HCT116 (cell line): ENCODE data around the gene TMEM187. TPM values are rescaled to one million over a fixed set of nuclear protein-coding genes. Genes with fewer than 3 reads are reported as not detected.

ENCODE experiments used
- ATAC-seq: fragments of 200-7000 bp; cut with Tn5 transposase; 2 replicates; pipeline ENCODE4 v1.9.1; 2020; ENCODE audit warnings: mild to moderate bottlenecking, moderate library complexity
- BruUV-seq: library from RNA; stranded (reverse); fragments of 400-500 nt; replicated peaks from 2 replicates; lab custom pipeline; 2021; lab: Mats Ljungman, UMichigan
- CTCF ChIA-PET: fragments of 300-600 bp; sonication (Branson Sonifier 250); formaldehyde crosslinking; loops from one replicate; lab custom pipeline; 2021; ENCODE audit warnings: antibody characterized with exemption; lab: Charles Lee
- POLR2A ChIA-PET: fragments of 300-600, 350-600 bp; sonication (Branson Sonifier 250); formaldehyde crosslinking; loops from one replicate; lab custom pipeline; 2021; ENCODE audit warnings: antibody characterized with exemption; lab: Charles Lee
- RAD21 ChIA-PET, 2 experiments: fragments of 300-600 bp; sonication (Branson Sonifier 250); formaldehyde crosslinking; loops; one replicate each; lab custom pipeline; 2023; ENCODE audit warnings: low total read pairs in 2 of 2; ENCODE audit not compliant: uncharacterized antibody in 2 of 2, unreplicated experiment in 2 of 2, low non-redundant PET in 1 of 2; lab: Charles Lee
- DNase-seq: peaks from one replicate; pipeline ENCODE4 v3.0.0-alpha.2; 2010; ENCODE audit warnings: low read depth, low spot score
- H2AFZ ChIP-seq: fragments of 200-600 bp; shearing (Covaris generic), sonication (generic); 2 replicates; pipeline ENCODE4 v1.6.1; 2017; ENCODE audit warnings: low read depth, mixed run types, mixed read lengths, antibody characterized with exemption, low read length; ENCODE audit not compliant: poor library complexity, severe bottlenecking
- H3K27ac ChIP-seq: 2 replicates; pipeline ENCODE4 v1.5.1; 2012; ENCODE audit warnings: low read depth, low read length
- H3K27me3 ChIP-seq: fragments of 200-600 bp; sonication (generic); 2 replicates; pipeline ENCODE4 v1.6.1; 2016; ENCODE audit warnings: mixed run types, low read length, mixed read lengths; ENCODE audit not compliant: insufficient read depth
- H3K36me3 ChIP-seq, 2 experiments: fragments of 200-500 bp in 1 of 2; fragments of 200-600 bp in 1 of 2; sonication (Bioruptor generic) in 1 of 2; sonication (generic) in 1 of 2; 2 replicates each; pipeline versions ENCODE4 v1.5.1 to v1.6.1; 2014 to 2016; ENCODE audit warnings: low read length in 2 of 2, inconsistent platforms in 1 of 2, mixed read lengths in 1 of 2, mixed run types in 1 of 2; ENCODE audit not compliant: insufficient read depth in 2 of 2, control insufficient read depth in 1 of 2
- H3K4me1 ChIP-seq, 2 experiments: fragments of 200-600 bp in 1 of 2; sonication (generic) in 1 of 2; 2 replicates each; pipeline versions ENCODE4 v1.5.1 to v1.6.1; 2012 to 2017; ENCODE audit warnings: low read length in 2 of 2, inconsistent platforms in 1 of 2, mild to moderate bottlenecking in 1 of 2, mixed read lengths in 1 of 2, mixed run types in 1 of 2, moderate library complexity in 1 of 2; ENCODE audit not compliant: insufficient read depth in 2 of 2, control insufficient read depth in 1 of 2
- H3K4me2 ChIP-seq: fragments of 200-600 bp; sonication (generic); 2 replicates; pipeline ENCODE4 v1.6.1; 2017; ENCODE audit warnings: mixed run types, low read length, mixed read lengths
- H3K4me3 ChIP-seq, 2 experiments: fragments of 200-600 bp in 1 of 2; sonication (generic) in 1 of 2; replicated peaks in 1 of 2; 2 replicates each; pipeline ENCODE4 v1.5.1; 2011 to 2016; ENCODE audit warnings: low read length in 2 of 2, control low read depth in 1 of 2, low read depth in 1 of 2, mild to moderate bottlenecking in 1 of 2, mixed read lengths in 1 of 2, mixed run types in 1 of 2
- H3K79me2 ChIP-seq: fragments of 200-600 bp; sonication (generic); 2 replicates; pipeline ENCODE4 v1.6.1; 2017; ENCODE audit warnings: mild to moderate bottlenecking, mixed run types, low read length, moderate library complexity, mixed read lengths; ENCODE audit not compliant: insufficient read depth
- H3K9ac ChIP-seq: fragments of 200-600 bp; sonication (generic); 2 replicates; pipeline ENCODE4 v1.6.1; 2016; ENCODE audit warnings: low read length, mixed read lengths
- H3K9me2 ChIP-seq: fragments of 200-600 bp; sonication (generic), shearing (Covaris generic); 2 replicates; pipeline ENCODE4 v1.6.1; 2017; ENCODE audit warnings: mixed run types, mild to moderate bottlenecking, moderate library complexity; ENCODE audit not compliant: insufficient read depth
- H3K9me3 ChIP-seq, 2 experiments: fragments of 200-500 bp in 1 of 2; fragments of 200-600 bp in 1 of 2; sonication (Bioruptor generic) in 1 of 2; sonication (generic) in 1 of 2; 2 replicates each; pipeline ENCODE4 v1.6.1; 2014 to 2017; ENCODE audit warnings: low read length in 2 of 2, mixed read lengths in 2 of 2, inconsistent platforms in 1 of 2, low read depth in 1 of 2, mild to moderate bottlenecking in 1 of 2, mixed run types in 1 of 2, moderate library complexity in 1 of 2; ENCODE audit not compliant: control insufficient read depth in 1 of 2, insufficient read depth in 1 of 2
- H4K20me1 ChIP-seq: fragments of 200-600 bp; sonication (generic), shearing (Covaris generic); 2 replicates; pipeline ENCODE4 v1.6.1; 2017; ENCODE audit warnings: mixed run types, mild to moderate bottlenecking, moderate library complexity; ENCODE audit not compliant: insufficient read depth
- CEBPB ChIP-seq: IDR thresholded peaks from 2 replicates; pipeline ENCODE4 v1.6.1; 2012; ENCODE audit warnings: low read depth
- EZH2 ChIP-seq: fragments of 200-600 bp; sonication (generic); IDR thresholded peaks from 2 replicates; pipeline ENCODE4 v1.6.1; 2017; ENCODE audit warnings: antibody characterized with exemption, mixed run types
- MAX ChIP-seq: IDR thresholded peaks from 2 replicates; pipeline ENCODE4 v1.6.1; 2012
- POLR2AphosphoS5 ChIP-seq: IDR thresholded peaks from 2 replicates; pipeline ENCODE4 v1.6.1; 2011; ENCODE audit warnings: mild to moderate bottlenecking, low read depth, low read length, moderate library complexity
- REST ChIP-seq: IDR thresholded peaks from 2 replicates; pipeline ENCODE4 v1.6.1; 2012; ENCODE audit warnings: low read depth
- SIN3A ChIP-seq: IDR thresholded peaks from 2 replicates; pipeline ENCODE4 v1.6.1; 2012; ENCODE audit warnings: low read depth
- SP1 ChIP-seq: IDR thresholded peaks from 2 replicates; pipeline ENCODE4 v1.6.1; 2012; ENCODE audit warnings: low read depth
- ZFX ChIP-seq: fragments of 450-650 bp; IDR thresholded peaks from 2 replicates; pipeline ENCODE4 v1.6.1; 2017
- intact Hi-C: fragments of 100-400 bp; cut with micrococcal nuclease; formaldehyde crosslinking; loops from 2 replicates; pipeline ENCODE4 v1.10.0; 2022
- total RNA-seq: library from RNA; stranded (reverse); gene quantifications from one replicate; pipeline ENCODE4 v1.2.1, GENCODE V29; 2021; ENCODE audit not compliant: unreplicated experiment

The TMEM187 gene
- total RNA-seq, 1 experiment from 2014 or later: 12.6 TPM

DNA sequence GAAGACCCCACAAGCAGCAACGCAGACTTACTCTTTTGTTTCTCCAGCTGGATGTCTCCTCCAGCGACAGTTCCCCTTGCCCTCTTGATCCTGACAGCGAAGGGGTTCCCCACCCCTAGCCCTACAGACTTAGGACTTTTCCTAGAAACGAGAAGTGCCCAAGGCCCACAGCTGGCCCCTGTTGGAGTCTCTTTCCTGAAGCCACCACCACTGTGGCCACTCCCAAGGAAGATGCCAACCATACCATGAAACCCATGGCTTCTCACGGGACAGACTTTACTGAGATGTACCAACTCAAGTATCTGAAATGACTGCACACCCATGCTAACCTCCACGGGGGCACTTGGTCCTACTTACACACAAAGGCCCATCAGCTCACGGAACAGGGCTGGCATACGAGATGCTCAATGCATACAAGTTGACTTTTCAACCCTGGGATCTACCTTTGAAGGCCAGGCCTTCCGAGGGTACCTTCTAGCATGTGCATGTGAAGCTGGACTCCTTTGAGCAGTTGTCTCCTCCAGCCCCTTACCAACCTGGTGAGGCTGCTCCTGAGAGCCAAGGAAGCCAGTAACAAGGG, 48.1 kb downstream of the TMEM187 start:
- H3K4me1 ChIP-seq: peaks cover 9 to 31% of the 10 kb centered on the region in 2 experiments
- peak overlapping the region; percentile 56 to 69 for H3K4me3 ChIP-seq
- RAD21 ChIA-PET: no interaction called here
- POLR2A ChIA-PET: no interaction called here
- TSS peak; percentile 89 for BruUV-seq
- H3K9me3 ChIP-seq: no peaks in the 10 kb centered on the region
- intact Hi-C loops: no loop called here
- H3K27me3 ChIP-seq: no peaks in the 10 kb centered on the region
- no peak overlapping the region for H2AFZ ChIP-seq
- no peak for DNase-seq
- peak overlapping the region; percentile 81 for H3K4me2 ChIP-seq
- peak overlapping the region; percentile 83 for H3K9ac ChIP-seq
- ATAC-seq: peak; percentile 18
- peaks cover 42% of the 10 kb centered on the region for H3K79me2 ChIP-seq
- TF ChIP-seq REST: no peak
- CTCF ChIA-PET: no interaction called here
- H3K36me3 ChIP-seq: peaks cover 2 to 5% of the 10 kb centered on the region in 2 experiments; a peak in 1 of 4 replicates
- H4K20me1 ChIP-seq: no peaks in the 10 kb centered on the region
- H3K9me2 ChIP-seq: no peaks in the 10 kb centered on the region
- H3K27ac ChIP-seq: peak overlapping the region; percentile 88

DNA sequence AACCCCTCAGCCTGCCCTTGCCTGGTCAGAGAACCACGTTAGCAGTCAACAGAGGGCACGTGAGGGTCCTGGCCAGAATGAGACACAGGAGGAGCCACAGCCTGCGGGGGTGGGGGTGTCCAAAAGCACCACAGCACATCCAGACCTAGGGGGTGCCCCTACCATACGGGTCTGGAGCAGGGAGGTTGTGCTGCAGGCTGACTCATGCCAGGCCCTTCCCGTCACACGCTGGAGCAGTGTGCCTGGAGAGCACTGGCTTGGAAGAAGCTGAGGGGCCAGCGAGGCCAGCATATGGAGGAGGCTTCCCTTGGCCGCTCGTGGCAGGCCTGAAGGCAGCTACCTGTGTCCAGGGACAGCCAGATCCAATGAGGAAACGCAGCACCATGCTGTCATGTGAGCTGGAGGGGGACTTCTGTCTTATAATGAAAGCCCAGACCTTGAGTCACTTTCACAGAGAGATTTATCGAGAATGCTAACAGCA, 48.6 kb downstream of the TMEM187 start:
- Histone ChIP-seq H3K9me3 (no peaks in the 10 kb centered on the region), H3K36me3 (peaks cover 0 to 5% of the 10 kb centered on the region in 2 experiments; a peak in 1 of 4 replicates), H3K4me3 (peak overlapping the region; percentile 56 to 69), H3K9ac (peak overlapping the region; percentile 83), H3K79me2 (peaks cover 40% of the 10 kb centered on the region), H4K20me1 (no peaks in the 10 kb centered on the region), H3K4me1 (peaks cover 9 to 31% of the 10 kb centered on the region in 2 experiments), H3K27ac (peak overlapping the region; percentile 88), H3K9me2 (no peaks in the 10 kb centered on the region), H3K27me3 (no peaks in the 10 kb centered on the region), H2AFZ (no peak overlapping the region), H3K4me2 (peak overlapping the region; percentile 81)
- ATAC-seq: peak; percentile 44
- no peak for TF ChIP-seq ZFX
- no peak for TF ChIP-seq POLR2AphosphoS5
- no peak for TF ChIP-seq SIN3A
- no peak for TF ChIP-seq CEBPB
- TF ChIP-seq SP1: no peak
- TF ChIP-seq EZH2: no peak
- no peak for TF ChIP-seq MAX
- no peak for TF ChIP-seq REST
- BruUV-seq: no TSS peak
- intact Hi-C loops: no loop called here
- DNase-seq: no peak
- ChIA-PET POLR2A (no interaction called here), RAD21 (no interaction called here), CTCF (no interaction called here)
